Effector memory CD8-positive, alpha-beta T cell (primary cell): ENCODE data around the gene SAMD14.

Experiments
- ATAC-seq: fragments of 150-1000 bp; cut with Tn5 transposase; replicated peaks from 2 replicates; pipeline ENCODE4 v1.10.0; 2021; ENCODE audit warnings: mild to moderate bottlenecking, moderate library complexity
- DNase-seq, 3 experiments: peaks; one replicate each; pipeline ENCODE4 v3.0.0; 2021
- H3K27ac Mint-ChIP-seq, 2 donors: one replicate each; pipeline ENCODE4 v1.8.0; 2022; ENCODE audit warnings: mild to moderate bottlenecking in 2 of 2, mixed read lengths in 2 of 2, moderate library complexity in 2 of 2
- H3K27me3 Mint-ChIP-seq, 2 donors: one replicate each; pipeline ENCODE4 v1.8.0; 2022; ENCODE audit warnings: mixed read lengths in 2 of 2
- H3K36me3 Mint-ChIP-seq: one replicate; pipeline ENCODE4 v1.8.0; 2022; ENCODE audit warnings: mild to moderate bottlenecking, moderate library complexity, mixed read lengths; ENCODE audit not compliant: insufficient read depth
- H3K4me1 Mint-ChIP-seq, 2 donors: one replicate each; pipeline ENCODE4 v1.8.0; 2022; ENCODE audit warnings: low read depth in 2 of 2, mixed read lengths in 2 of 2
- H3K4me3 Mint-ChIP-seq, 2 donors: one replicate each; pipeline ENCODE4 v1.8.0; 2022; ENCODE audit warnings: mild to moderate bottlenecking in 2 of 2, mixed read lengths in 2 of 2, moderate library complexity in 2 of 2
- H3K9me3 Mint-ChIP-seq, 2 donors: one replicate each; pipeline ENCODE4 v1.8.0; 2022; ENCODE audit warnings: mixed read lengths in 2 of 2

The SAMD14 gene

GRCh38 chr17:50161023-50161910, 31.3 kb upstream of the SAMD14 start:
- no peaks in the 10 kb centered on the region for H3K9me3 Mint-ChIP-seq
- peak overlapping the region; percentile 53 to 74 for H3K4me3 Mint-ChIP-seq
- peak overlapping the region; percentile 65 to 72 for H3K27ac Mint-ChIP-seq
- peaks cover 14 to 23% of the 10 kb centered on the region in 2 donors for H3K4me1 Mint-ChIP-seq
- peak; percentile 91 to 95 (median 93) for DNase-seq
- H3K36me3 Mint-ChIP-seq, result no peaks in the 10 kb centered on the region
- ATAC-seq, result peak; percentile 96
- H3K27me3 Mint-ChIP-seq, result no peaks in the 10 kb centered on the region

- ATAC-seq (no peak), DNase-seq (no peak)
- H3K27ac Mint-ChIP-seq, result peak overlapping the region in 1 of 2 donors; percentile 56
- no peaks in the 10 kb centered on the region for H3K36me3 Mint-ChIP-seq
- H3K4me1 Mint-ChIP-seq, result peaks cover 14 to 20% of the 10 kb centered on the region in 2 donors
- no peaks in the 10 kb centered on the region for H3K9me3 Mint-ChIP-seq
- H3K4me3 Mint-ChIP-seq, result peak overlapping the region in 1 of 2 donors; percentile 17
- no peaks in the 10 kb centered on the region for H3K27me3 Mint-ChIP-seq
Observed at GRCh38 chr17:50157891-50158290, 27.9 kb upstream of the SAMD14 start.

DNA sequence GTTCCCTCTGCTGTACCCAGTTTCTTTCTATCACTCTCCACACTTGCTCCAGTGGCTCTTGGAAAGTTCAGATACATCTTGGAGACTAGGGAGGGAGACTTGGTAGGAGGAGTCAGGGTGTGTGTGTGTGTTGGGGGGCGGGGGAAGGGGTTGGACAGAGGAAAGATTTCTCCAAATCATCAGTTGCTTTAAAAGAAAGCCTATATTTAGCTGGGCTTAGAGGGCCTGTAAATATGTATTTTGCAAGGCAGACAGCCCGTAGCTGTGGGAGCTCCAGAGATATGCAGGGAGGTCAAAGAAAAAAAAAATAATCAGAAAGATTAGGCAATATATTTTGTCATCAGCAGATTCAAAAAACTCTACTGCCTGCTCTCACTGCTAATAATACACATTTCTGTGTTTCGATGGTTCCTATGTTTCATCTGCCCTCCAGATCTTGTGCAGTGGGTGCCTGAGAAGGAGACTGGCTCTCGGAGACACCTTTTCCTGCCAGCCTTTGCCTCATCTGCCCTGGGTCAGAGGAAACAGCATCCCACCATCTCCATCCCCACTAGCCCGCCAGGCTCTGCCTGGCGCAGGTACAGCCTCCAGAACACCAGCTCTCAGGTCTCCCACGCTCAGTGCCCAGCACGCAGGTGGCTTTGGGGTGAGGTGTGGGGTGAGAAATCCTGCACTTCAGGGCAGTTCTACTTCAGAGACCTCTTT, 25.3 kb upstream of the SAMD14 start:
- H3K27me3 Mint-ChIP-seq, result no peaks in the 10 kb centered on the region
- ATAC-seq (no peak), DNase-seq (no peak)
- H3K27ac Mint-ChIP-seq, result no peak overlapping the region
- H3K36me3 Mint-ChIP-seq, result peaks cover 7% of the 10 kb centered on the region
- H3K4me1 Mint-ChIP-seq, result peaks cover 13 to 19% of the 10 kb centered on the region in 2 donors
- no peak overlapping the region for H3K4me3 Mint-ChIP-seq
- H3K9me3 Mint-ChIP-seq, result no peaks in the 10 kb centered on the region

- ATAC-seq, result no peak
- Mint-ChIP-seq H3K4me1 (peaks cover 13 to 19% of the 10 kb centered on the region in 2 donors), H3K9me3 (no peaks in the 10 kb centered on the region), H3K4me3 (no peak overlapping the region), H3K36me3 (peaks cover 7% of the 10 kb centered on the region), H3K27ac (no peak overlapping the region), H3K27me3 (no peaks in the 10 kb centered on the region)
- DNase-seq, result no peak
Observed at GRCh38 chr17:50154604-50155003, 24.6 kb upstream of the SAMD14 start.

GRCh38 chr17:50153650-50154575, 24.0 kb upstream of the SAMD14 start:
- peaks cover 13% of the 10 kb centered on the region for H3K36me3 Mint-ChIP-seq
- no peaks in the 10 kb centered on the region for H3K9me3 Mint-ChIP-seq
- no peak overlapping the region for H3K4me3 Mint-ChIP-seq
- ATAC-seq (no peak), DNase-seq (no peak)
- peaks cover 13 to 19% of the 10 kb centered on the region in 2 donors for H3K4me1 Mint-ChIP-seq
- H3K27me3 Mint-ChIP-seq, result no peaks in the 10 kb centered on the region
- H3K27ac Mint-ChIP-seq, result no peak overlapping the region

DNA sequence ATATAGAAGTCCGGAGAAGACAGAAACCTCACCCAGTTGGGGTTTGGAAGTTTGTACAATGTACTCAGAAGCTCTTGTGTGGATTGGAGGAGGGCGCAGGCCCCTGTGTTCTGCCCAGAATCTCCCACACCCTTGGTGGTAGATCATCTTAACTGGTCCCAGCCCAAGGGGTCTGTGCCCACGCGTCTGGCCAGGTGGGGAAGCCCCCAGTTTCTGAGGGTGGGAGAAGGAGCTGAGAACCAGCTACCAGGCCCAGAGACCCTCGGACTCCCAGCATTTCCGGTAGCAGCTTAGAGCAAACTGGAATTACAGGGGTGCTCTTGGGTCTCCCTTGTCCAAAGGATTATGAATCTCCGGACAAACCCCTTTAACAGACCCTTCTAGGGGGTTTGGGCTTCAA, 22.8 kb upstream of the SAMD14 start:
- Mint-ChIP-seq H3K27ac (peak overlapping the region in 1 of 2 donors; percentile 86), H3K27me3 (no peaks in the 10 kb centered on the region), H3K4me3 (peak overlapping the region; percentile 81 to 94), H3K4me1 (peaks cover 13 to 19% of the 10 kb centered on the region in 2 donors), H3K36me3 (peaks cover 13% of the 10 kb centered on the region), H3K9me3 (no peaks in the 10 kb centered on the region)
- no peak for DNase-seq
- ATAC-seq, result no peak

DNA sequence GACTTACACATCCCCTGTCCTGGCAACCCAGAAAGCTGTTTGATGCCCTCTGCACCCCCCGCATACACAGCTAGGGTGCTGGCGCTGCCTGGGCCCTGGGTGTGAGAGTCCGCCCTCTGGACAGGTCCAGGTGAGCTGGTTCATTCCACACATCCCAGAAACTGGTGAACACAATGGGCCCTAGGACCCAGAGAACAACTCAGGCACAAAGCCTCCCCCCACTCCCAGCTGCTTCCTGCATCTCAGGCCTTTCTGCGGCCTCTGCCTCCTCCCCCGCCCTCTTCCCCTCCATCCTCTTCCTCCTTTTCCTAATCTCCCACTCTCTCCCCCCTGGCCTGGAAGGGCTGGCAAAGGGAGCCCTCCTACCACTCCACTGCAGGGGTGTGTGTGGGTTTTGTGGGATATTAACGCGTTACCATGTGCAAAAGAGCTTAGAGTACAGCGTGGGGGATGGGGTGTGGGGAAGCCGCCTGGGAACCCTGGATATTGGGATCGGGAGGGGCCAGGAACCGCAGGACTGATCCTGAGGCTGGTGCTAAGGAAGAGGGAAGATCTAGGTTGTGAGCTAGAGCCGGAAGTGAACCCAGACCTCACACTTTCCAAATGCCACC, 22.1 kb upstream of the SAMD14 start:
- DNase-seq (peak in 1 of 3 experiments; percentile 44), ATAC-seq (peak; percentile 6)
- Mint-ChIP-seq H3K36me3 (peaks cover 13% of the 10 kb centered on the region), H3K4me3 (peak overlapping the region; percentile 81 to 94), H3K4me1 (peaks cover 18 to 25% of the 10 kb centered on the region in 2 donors), H3K27ac (peak overlapping the region; percentile 86 to 90), H3K27me3 (no peaks in the 10 kb centered on the region), H3K9me3 (no peaks in the 10 kb centered on the region)

DNA sequence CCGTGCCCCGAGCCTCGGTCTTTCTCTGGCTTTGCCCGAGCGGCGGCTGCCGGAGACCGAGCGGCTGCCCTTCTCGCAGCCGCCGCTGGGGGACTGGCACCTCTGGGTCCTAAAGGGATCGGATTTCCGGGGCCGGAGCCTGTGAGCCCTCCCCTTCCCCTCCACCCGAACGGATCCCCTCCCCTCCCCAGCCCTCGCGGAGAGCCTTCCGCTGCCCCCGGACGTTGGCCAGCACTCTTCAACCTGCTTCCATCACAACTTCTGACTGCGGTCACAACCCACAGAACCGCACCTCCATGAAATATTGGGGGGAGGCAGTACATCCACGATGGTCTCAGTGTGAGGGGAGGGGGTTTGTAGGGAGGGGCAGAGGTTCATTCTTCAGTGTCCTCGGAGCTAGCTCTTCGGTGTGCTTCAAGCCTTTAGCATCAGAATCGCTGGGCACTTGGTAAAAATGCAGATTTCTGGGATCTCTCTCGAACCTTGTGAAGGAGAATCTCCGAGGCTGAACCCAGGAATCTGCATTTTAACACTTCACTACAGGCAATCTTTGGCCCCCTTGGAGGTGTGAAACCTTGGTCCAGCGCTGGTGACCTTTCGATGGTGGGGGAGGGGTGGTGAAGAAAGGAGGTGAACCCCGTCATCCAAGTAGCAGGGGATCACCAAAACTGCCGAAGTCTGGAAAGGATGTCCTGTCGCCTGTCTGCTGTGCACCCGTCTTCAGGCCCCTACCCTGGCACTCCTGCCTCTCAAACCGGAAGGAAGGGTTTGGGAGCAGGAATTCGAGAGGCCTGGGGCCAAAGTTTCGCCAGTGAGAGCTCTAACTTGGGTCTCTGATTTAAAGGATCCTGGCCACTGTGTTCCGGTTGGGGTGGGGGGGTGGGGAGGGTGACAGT, 21.3 kb upstream of the SAMD14 start:
- ATAC-seq, result peak; percentile 73
- DNase-seq, result peak; percentile 81 to 83 (median 82)
- Mint-ChIP-seq H3K36me3 (peaks cover 13% of the 10 kb centered on the region), H3K27ac (peak overlapping the region; percentile 86 to 90), H3K9me3 (no peaks in the 10 kb centered on the region), H3K4me3 (peak overlapping the region; percentile 81 to 94), H3K27me3 (no peaks in the 10 kb centered on the region), H3K4me1 (peaks cover 26 to 32% of the 10 kb centered on the region in 2 donors)

DNA sequence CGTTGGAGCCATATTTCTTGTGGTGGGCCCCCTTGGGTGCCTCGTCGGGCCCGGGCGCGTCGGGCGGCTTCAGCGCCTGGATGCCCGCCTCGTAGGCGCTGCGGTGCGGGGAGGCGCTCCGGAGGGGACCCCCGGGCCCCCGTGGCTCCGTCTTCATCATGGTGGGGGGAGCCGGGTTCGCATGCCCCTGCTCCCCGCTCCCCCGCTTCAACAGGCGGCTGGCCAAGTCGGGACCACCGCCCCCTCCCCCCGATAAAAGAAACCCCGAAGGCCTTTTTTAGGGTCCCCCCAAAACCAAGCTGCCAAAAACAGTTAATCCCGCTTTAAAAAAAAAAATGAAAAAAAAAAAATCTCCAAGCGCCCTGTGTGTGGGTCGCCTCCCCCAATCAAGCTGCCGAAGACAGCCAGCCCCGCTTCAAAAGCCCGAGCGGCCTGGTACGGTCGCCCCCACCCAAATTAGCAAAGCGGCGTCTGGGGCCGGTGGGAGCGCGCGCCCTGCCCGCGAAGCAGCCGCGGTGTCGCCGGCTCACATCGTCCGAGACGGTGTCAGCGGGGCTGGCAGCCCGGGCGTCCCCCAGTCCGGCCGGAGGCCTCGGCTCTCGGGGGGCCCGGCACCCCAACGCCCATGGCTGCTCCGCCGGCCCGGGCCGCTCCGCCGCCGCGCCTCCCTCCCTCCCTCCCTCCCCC, 20.5 kb upstream of the SAMD14 start, which contains the start of gene PPP1R9B:
Gene PPP1R9B, minus strand, starts transcription at position 324 of the 687 bp plus-strand sequence. Its CDS starts 164 bp downstream, at position 160.
- Mint-ChIP-seq H3K9me3 (no peaks in the 10 kb centered on the region), H3K36me3 (peaks cover 13% of the 10 kb centered on the region), H3K27ac (peak within 1 kb of the TSS; percentile 93 to 97), H3K27me3 (no peaks in the 10 kb centered on the region), H3K4me3 (peak within 1 kb of the TSS; percentile 94 to 98), H3K4me1 (peaks cover 33 to 39% of the 10 kb centered on the region in 2 donors)
- ATAC-seq, result peak; percentile 1
- DNase-seq, result no peak

DNA sequence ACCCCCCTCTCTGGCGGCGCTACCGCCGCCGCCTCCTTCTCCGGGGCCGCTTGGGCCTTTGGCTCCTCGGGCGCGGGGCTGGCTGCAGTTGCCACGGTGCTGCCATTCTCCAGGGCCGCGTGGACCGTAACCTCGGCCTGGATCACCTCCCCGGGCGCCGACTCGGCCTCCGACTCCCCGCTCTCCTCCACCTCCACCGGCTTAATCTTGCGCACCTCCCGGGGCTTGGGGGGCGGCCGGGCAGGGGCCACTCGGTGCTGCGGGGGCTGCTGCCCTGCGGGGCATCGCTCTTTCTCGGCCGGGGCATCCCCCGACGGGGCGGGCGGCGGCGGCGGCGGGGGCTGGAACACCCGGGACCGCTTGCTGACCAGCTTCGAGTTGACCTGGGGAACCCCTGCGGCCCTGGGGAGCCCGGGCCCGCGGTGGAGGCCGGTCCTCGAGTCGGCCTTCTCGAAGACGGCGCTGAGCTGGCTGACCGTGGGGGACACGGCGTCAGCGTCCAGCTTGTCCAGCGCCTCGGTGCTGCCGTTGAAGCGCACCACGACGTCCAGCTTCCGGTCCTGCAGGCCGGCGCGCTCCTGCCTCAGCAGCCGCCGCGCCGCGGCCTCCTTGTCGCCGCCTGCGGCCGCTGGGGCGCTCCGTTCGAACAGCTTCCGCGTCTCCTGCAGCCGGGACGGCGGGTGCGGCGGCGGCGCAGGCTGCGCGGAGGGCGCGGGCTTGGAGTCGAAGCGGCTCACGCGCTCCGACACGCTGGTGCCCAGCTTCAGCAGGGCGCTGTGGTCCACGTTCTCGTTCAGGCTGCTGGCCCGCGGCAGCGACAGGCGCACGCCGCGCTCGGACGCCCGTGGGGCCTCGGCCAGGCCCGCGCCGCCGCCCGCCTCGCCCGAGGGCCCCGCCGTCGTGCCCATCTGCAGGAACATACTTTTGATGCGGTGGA, 19.7 kb upstream of the SAMD14 start:
- Mint-ChIP-seq H3K4me1 (peaks cover 40 to 43% of the 10 kb centered on the region in 2 donors), H3K9me3 (no peaks in the 10 kb centered on the region), H3K27me3 (no peaks in the 10 kb centered on the region), H3K4me3 (peak overlapping the region; percentile 94 to 98), H3K36me3 (peaks cover 13% of the 10 kb centered on the region), H3K27ac (peak overlapping the region; percentile 93 to 97)
- DNase-seq, result peak; percentile 51 to 60 (median 59)
- ATAC-seq, result peak; percentile 23

DNA sequence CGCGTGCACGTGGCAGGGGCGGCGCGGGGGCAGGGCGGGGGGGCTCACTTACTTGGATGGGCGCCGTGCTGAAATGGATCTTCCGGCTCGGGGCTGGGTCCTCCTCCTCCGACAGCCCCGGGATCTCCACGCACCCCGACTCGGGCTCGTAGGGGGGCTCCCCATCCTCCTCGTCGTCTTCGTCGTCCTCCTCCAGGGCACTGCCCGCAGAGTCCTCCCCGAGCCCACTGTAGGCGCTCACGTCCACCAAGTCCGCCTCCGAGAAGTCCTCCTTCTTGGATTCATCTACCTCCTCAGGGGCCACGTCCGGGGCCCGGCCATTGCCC, 19.1 kb upstream of the SAMD14 start:
- Mint-ChIP-seq H3K36me3 (peaks cover 13% of the 10 kb centered on the region), H3K4me1 (peaks cover 47 to 49% of the 10 kb centered on the region in 2 donors), H3K4me3 (peak overlapping the region; percentile 94 to 98), H3K9me3 (no peaks in the 10 kb centered on the region), H3K27me3 (no peaks in the 10 kb centered on the region), H3K27ac (peak overlapping the region; percentile 93 to 97)
- ATAC-seq, result no peak
- DNase-seq, result no peak
